KOPT-K1 (cell line): Measurements from ENCODE around the gene SLBP.

Source experiments
- H3K27ac ChIP-seq: fragments of 200-600 bp; sonication (generic); 2 replicates; pipeline ENCODE4 v1.5.1; 2016; ENCODE audit warnings: antibody characterized with exemption, mild to moderate bottlenecking, low read depth, low read length; ENCODE audit not compliant: poor library complexity, severe bottlenecking
- H3K36me3 ChIP-seq: fragments of 200-600 bp; sonication (generic); 2 replicates; pipeline ENCODE4 v1.5.1; 2017; ENCODE audit warnings: antibody characterized with exemption, mild to moderate bottlenecking, low read length, moderate library complexity; ENCODE audit not compliant: insufficient read depth
- H3K9me3 ChIP-seq: fragments of 200-600 bp; sonication (generic); 2 replicates; pipeline ENCODE4 v1.5.1; 2017; ENCODE audit warnings: antibody characterized with exemption, low read length, mild to moderate bottlenecking; ENCODE audit not compliant: insufficient read depth, poor library complexity, severe bottlenecking

SLBP gene

DNA sequence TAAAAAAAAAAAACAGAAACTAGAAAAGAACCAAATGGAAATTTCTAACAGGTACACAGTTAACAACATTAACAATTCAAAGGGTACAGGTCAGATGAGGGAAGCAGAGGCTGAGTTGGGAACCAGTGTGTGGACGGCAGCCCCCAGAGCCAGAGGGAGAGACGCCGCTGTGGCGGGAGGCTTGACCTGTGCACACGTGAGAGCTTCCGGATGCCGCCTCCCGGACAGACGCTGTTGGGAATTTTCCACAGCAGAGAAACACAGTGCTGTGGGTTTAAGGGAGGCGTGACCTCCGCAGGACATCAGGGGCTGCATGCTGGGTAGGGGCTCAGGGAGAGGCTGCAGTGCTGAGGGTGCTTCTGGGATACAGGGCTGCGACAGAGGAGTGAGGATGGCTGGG lies 31.4 kb upstream of the SLBP start:
- peaks cover 74% of the 10 kb centered on the region for H3K36me3 ChIP-seq
- no peak overlapping the region for H3K27ac ChIP-seq
- H3K9me3 ChIP-seq, result peaks cover 2% of the 10 kb centered on the region

DNA sequence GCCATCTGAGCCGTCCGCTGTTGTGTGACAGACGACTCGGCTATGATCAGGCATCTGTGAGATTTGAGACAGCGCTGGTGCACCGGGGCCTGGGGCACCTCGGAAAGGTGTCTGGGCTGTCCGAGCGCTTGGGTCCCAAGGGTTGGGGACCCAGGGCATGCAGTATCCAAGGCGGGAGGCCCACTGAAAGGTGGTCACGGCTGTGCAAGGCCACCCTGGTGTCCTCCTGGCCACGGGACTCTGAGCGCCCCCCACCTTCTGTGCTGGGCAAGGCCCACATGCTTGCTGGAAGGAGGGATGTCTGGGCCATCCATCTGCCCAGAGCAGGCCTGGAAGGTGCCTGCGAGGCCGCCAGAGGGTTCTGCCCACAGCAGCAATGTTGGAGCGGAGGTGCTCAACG lies 29.1 kb upstream of the SLBP start:
- H3K27ac ChIP-seq, result no peak overlapping the region
- H3K36me3 ChIP-seq, result peaks cover 98% of the 10 kb centered on the region
- peaks cover 25% of the 10 kb centered on the region for H3K9me3 ChIP-seq

DNA sequence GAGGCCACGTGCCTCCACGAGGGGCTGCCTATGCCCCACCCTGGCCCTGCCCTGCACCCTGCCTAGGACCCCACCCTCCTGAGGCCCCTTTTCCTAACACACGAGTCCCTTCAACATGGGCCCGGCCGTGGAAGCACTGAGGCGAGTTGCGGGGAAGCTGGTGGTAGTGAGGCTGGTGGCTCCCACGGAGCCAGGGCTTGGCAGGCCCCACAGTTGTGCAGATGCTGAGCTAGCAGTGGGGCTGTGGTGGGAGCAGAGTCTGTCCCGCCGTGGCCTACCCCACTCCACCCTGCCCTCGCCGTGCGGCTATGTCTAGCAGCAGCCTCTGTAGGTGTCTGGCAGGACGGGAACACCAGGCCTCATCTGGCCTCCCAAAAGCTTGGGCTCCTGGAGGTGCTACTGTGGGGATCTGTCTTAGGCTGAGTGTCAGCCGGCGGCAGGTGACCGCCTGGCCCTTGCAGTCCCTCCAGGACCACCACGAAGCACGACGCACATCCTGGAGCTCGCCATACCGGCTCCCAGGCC lies 28.0 kb upstream of the SLBP start:
- Histone ChIP-seq H3K36me3 (peaks cover 99% of the 10 kb centered on the region), H3K9me3 (peaks cover 30% of the 10 kb centered on the region), H3K27ac (no peak overlapping the region)

DNA sequence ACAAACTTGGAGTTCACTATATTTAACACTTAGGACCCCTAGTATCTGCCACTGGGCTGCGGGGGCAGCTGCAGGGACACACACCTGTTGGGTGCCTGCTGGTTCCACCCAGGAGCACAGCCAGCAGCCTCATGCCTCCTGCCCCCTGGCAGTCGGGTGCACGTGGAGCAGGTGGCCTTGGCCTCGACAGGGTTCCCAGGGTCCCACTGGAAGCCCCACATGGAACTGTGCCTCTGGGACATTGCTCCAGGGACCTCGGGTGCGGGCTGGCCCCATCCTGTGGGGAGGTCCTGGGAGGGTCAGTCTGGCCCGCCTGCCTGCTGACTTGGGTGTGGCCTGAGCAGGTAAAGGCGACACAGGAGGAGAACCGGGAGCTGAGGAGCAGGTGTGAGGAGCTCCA lies 27.2 kb upstream of the SLBP start:
- H3K36me3 ChIP-seq, result peaks cover 99% of the 10 kb centered on the region
- H3K9me3 ChIP-seq, result peaks cover 30% of the 10 kb centered on the region
- no peak overlapping the region for H3K27ac ChIP-seq

DNA sequence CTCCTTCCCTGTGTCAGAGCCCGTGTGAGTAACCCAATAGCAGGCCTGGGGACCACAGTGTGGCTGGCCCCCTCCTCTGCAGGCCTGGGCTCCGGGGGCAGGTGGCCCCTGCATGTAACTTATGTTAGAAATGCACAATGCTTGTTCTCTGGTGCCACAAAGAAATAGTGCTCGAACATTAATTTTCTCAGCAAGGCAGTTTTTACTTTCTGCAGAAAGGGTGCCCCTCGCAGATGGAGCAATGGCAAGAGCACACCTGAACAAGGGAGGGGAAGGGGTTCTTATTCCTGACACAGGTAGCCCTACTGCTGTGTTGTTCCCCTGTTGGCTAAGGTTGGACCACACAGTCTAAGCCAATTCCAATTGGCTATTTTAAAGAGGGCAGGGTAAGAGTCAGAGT lies 26.3 kb upstream of the SLBP start:
- Histone ChIP-seq H3K9me3 (peaks cover 30% of the 10 kb centered on the region), H3K27ac (no peak overlapping the region), H3K36me3 (peaks cover 99% of the 10 kb centered on the region)

DNA sequence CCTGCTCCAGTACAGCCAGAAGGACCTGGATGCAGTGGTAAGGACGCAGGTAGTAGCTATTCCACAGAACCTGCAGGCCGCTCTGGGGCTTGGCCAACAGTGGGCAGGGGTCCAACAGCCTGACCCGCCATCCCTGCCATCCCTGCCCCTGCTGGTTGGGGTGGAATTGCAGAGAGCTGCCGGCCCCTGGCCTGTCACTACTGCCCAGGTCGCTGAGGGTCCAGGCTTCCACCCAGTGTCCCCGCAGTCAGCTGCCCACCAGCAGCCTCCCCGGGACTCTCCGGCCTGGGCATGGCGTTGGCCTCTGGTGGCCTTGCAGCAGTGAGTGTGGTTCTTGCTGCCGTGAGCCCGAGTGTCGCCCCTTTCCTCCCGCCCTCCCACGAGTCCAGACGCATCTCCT lies 25.5 kb upstream of the SLBP start:
- Histone ChIP-seq H3K9me3 (peaks cover 30% of the 10 kb centered on the region), H3K36me3 (peaks cover 100% of the 10 kb centered on the region), H3K27ac (no peak overlapping the region)

DNA sequence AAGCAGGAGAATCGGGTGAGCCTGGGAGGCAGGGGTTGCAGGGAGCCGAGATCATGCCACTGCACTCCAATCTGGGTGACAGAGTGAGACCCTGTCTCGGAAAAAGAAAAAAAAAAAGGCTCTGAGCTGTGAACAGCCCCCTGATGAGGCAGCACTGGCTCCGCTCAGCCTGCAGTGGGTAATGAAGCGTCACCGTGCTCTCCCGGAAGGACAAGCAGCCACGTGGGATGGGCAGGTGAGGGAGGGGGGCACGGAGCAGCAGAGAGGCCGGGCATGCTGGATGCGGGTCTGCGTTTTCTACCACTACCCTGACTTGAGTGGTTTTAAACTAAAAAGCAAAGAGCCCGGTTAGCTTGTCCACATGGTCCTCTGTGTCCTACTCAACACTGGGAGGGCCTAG lies 24.7 kb upstream of the SLBP start:
- H3K36me3 ChIP-seq, result peaks cover 100% of the 10 kb centered on the region
- H3K27ac ChIP-seq, result no peak overlapping the region
- peaks cover 30% of the 10 kb centered on the region for H3K9me3 ChIP-seq

DNA sequence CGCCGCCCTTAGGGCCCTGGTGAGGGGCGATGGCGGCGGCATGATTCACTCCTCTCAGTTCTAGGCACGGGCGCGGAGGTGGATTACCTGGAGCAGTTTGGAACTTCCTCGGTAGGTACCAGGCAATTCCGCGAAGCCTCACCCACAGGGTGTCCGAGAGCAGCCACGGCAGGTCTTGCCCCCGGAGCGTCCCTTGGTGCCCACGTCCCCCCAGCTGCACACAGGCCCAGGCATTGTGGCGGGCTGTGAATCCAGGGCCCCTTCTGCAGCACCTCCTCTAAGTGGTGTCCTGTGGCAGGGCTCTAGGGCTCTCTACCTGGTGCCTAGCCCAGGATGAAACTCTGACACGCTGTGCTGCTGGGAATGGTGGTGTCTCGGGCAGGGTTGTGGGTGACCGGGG lies 23.1 kb upstream of the SLBP start:
- Histone ChIP-seq H3K36me3 (peaks cover 100% of the 10 kb centered on the region), H3K27ac (no peak overlapping the region), H3K9me3 (peaks cover 30% of the 10 kb centered on the region)

DNA sequence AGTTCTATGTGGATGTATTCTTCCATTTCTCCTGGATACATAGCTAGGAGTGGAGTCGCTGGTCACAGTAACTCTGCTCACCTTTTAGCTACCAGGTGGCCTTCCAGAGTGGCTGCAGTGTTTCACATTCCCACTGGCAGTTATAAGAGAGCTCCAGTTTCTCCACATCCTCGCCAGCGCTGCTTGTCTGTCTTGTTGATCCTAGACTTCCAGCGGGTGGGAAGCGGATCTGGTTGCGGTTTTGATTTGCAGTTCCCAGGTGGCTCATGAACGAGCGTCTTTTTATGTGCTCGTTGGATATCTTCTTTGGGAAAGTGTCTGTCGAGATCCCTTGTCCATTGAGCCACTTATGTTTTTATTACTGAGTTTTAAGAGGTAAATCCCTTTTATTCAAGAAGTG lies 20.8 kb upstream of the SLBP start:
- peaks cover 22% of the 10 kb centered on the region for H3K9me3 ChIP-seq
- H3K36me3 ChIP-seq, result peaks cover 99% of the 10 kb centered on the region
- no peak overlapping the region for H3K27ac ChIP-seq

DNA sequence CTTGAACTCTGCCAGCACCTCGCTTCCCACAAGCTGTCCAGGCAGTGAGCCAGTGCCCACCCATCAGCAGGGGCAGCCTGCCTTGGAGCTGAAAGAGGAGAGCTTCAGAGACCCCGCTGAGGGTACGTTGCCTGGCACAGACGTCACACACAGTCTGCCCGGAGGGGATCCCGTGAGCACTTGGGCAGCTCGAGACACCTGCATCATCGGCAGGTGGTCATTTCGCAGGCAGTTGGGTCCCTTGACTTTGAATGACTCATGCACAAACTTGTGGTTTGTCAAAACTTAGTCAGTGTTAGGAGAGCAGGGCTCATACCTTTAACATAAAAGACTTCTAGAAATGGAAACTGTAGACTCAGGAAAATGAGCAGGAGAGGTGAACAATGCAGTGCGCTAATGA lies 19.1 kb upstream of the SLBP start:
- no peak overlapping the region for H3K27ac ChIP-seq
- peaks cover 99% of the 10 kb centered on the region for H3K36me3 ChIP-seq
- peaks cover 5% of the 10 kb centered on the region for H3K9me3 ChIP-seq

DNA sequence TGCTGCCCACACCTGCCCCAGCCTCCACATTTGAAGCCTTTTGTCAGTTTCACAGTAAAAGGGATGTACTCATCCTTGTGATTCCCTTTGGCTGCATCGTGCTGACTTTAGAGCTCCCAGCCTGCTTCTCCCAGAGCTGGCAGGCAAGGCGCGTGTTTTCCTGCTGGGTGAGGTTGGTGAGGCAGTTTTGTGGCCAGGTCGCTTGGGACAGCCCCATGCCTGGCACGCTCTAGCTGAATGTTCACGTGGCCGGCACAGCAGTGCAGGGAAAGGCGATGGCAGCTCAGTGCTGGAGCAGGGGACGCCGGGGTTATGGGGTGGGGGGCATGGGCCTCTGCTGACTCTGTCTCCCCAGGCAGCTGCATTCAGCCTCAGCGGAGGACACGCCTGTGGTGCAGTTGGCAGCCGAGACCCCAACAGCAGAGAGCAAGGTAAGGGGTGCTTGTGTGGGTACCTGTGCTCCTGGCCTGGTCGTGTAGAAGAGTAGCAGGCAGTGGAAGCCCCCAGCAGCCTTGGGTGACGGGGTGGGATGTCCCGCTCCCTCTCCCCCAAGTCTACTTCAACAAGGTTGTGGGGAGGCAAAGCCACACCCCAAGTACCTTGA lies 18.5 kb upstream of the SLBP start:
- Histone ChIP-seq H3K9me3 (peaks cover 1% of the 10 kb centered on the region), H3K27ac (no peak overlapping the region), H3K36me3 (peaks cover 99% of the 10 kb centered on the region)

DNA sequence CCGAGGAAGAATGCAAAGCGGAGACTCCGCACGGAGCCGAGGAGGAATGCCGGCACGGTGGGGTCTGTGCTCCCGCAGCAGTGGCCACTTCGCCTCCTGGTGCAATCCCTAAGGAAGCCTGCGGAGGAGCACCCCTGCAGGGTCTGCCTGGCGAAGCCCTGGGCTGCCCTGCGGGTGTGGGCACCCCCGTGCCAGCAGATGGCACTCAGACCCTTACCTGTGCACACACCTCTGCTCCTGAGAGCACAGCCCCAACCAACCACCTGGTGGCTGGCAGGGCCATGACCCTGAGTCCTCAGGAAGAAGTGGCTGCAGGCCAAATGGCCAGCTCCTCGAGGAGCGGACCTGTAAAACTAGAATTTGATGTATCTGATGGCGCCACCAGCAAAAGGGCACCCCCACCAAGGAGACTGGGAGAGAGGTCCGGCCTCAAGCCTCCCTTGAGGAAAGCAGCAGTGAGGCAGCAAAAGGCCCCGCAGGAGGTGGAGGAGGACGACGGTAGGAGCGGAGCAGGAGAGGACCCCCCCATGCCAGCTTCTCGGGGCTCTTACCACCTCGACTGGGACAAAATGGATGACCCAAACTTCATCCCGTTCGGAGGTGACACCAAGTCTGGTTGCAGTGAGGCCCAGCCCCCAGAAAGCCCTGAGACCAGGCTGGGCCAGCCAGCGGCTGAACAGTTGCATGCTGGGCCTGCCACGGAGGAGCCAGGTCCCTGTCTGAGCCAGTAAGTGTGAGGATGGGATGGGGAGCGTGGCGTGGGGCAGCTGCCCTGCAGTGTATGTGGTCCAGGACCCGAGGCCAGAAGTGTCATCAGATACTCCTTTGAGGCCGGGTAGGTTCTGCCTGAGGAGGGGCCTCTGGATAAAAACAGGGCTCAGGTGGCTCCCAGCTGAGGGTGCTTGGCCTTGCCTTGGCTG lies 16.2 kb upstream of the SLBP start:
- Histone ChIP-seq H3K27ac (no peak overlapping the region), H3K36me3 (peaks cover 99% of the 10 kb centered on the region), H3K9me3 (no peaks in the 10 kb centered on the region)

DNA sequence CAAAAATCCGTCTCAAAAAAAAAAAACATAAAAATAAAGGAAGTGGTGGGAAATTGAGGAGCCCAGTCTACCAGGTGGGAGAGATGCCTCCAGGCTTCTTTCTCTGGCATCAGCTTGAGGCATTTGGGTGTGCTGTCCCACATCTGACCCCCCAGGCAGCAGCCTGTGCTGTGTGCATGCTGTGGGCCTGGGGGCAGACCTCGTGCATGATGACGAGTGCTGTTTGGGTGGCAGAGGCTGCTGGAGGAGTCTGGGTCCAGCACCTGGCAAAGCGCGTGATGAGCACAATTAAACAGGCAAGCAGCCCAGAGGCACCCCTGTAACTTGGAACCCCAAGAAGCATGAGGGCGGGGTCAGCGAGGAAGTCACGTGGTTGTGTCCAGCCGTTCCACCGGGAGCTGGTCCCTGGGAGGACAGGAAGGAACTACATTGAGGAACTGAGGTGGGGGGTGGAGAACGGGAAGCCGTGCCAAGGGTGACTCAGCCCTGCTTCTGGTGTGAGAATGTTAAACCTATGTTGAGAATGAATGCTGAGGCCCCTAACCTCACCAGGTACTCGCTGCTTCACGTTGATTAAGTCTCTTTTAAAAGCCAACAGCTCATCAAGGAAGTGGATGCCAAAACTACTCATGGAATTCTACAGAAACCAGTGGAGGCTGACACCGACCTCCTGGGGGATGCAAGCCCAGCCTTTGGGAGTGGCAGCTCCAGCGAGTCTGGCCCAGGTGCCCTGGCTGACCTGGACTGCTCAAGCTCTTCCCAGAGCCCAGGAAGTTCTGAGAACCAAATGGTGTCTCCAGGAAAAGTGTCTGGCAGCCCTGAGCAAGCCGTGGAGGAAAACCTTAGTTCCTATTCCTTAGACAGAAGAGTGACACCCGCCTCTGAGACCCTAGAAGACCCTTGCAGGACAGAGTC lies 15.3 kb upstream of the SLBP start:
- no peak overlapping the region for H3K27ac ChIP-seq
- no peaks in the 10 kb centered on the region for H3K9me3 ChIP-seq
- peaks cover 99% of the 10 kb centered on the region for H3K36me3 ChIP-seq

DNA sequence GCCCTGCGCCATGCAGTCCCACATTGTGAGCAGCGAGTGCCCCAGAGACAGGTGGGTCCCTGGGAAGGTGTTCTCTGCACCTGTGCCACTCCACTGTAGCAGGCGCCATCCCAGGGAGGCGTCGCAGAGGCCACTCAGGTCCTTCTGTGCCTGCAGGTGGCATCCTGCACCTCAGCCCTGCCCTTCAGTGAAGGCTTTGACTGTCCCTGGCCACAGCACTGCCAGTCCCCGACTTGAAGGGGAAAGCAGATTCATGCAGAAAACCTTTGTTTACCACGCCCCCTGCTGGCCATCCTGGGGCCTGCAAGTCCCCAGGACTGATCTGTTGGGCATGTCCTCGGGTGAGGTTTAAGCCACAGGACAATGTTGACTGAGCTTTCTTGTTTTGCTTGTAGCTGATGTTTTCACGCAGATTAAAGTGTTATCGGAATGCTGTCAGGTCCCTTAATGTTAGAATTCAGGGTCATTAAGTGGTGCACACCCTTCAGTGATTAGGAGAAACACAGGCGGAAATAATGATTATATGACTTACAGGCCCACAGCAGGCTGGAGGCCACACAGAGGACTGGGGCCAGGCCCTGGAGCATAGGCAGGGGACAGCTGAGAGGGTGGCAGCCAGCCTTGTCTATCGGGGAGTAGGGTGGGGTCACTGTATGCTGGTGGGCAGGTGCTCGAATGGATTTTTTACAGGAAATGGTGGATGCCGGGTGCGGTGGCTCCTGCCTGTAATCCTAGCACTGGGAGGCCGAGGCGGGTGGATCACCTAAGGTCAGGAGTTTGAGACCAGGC lies 14.2 kb upstream of the SLBP start:
- Histone ChIP-seq H3K9me3 (no peaks in the 10 kb centered on the region), H3K27ac (no peak overlapping the region), H3K36me3 (peaks cover 90% of the 10 kb centered on the region)
